Endothelial cell of umbilical vein (primary cell): ENCODE measurements around the gene LDB3. TPM values are rescaled to one million over a fixed set of nuclear protein-coding genes. Genes with fewer than 3 reads are reported as not detected.

Experiments used
- BruUV-seq: library from RNA; stranded (reverse); fragments of 400-500 nt; replicated peaks from 2 replicates; lab custom pipeline; 2021; lab: Mats Ljungman, UMichigan
- CTCF ChIA-PET: fragments of 300-600, 350-600 bp; sonication (Branson Sonifier 250); formaldehyde crosslinking; loops from one replicate; lab custom pipeline; 2021; ENCODE audit warnings: antibody characterized with exemption, inconsistent platforms; lab: Charles Lee
- POLR2A ChIA-PET: fragments of 300-600, 350-600 bp; sonication (Branson Sonifier 250); formaldehyde crosslinking; loops from one replicate; lab custom pipeline; 2021; ENCODE audit warnings: antibody characterized with exemption, inconsistent platforms; lab: Charles Lee
- DNase-seq: peaks from one replicate; pipeline ENCODE4 v3.0.0-alpha.2; 2011; ENCODE audit warnings: low read depth, low spot score
- FAIRE-seq: peaks from 2 replicates; lab custom pipeline; 2011; peaks lifted over from hg19 to GRCh38; lab: Jason Lieb, UNC
- H2AFZ ChIP-seq: 2 replicates; pipeline ENCODE4 v1.6.0; 2012; ENCODE audit warnings: low read depth, low read length, control low read depth, inconsistent platforms
- H3K27ac ChIP-seq: 2 replicates; pipeline ENCODE4 v1.5.1; 2011; ENCODE audit warnings: low read depth, mild to moderate bottlenecking, control low read depth, low read length, moderate library complexity; ENCODE audit not compliant: insufficient read depth
- H3K27me3 ChIP-seq, 2 experiments: 2 replicates each; pipeline versions ENCODE4 v1.6.0 to v1.6.1; 2011; ENCODE audit warnings: low read length in 2 of 2, mixed read lengths in 1 of 2; ENCODE audit not compliant: control insufficient read depth in 2 of 2, insufficient read depth in 2 of 2
- H3K36me3 ChIP-seq, 2 experiments: 2 replicates in 1 of 2; 3 replicates in 1 of 2; pipeline ENCODE4 v1.5.1; 2011; ENCODE audit warnings: low read length in 2 of 2, mild to moderate bottlenecking in 1 of 2, moderate library complexity in 1 of 2; ENCODE audit not compliant: control insufficient read depth in 2 of 2, insufficient read depth in 2 of 2; ENCODE audit errors: extremely low read depth in 1 of 2
- H3K4me1 ChIP-seq: 3 replicates; pipeline ENCODE4 v1.5.1; 2011; ENCODE audit warnings: mild to moderate bottlenecking, low read length; ENCODE audit not compliant: control insufficient read depth, insufficient read depth; ENCODE audit errors: extremely low read depth
- H3K4me2 ChIP-seq: 2 replicates; pipeline ENCODE4 v1.6.1; 2011; ENCODE audit warnings: low read length, control low read depth, mixed read lengths; ENCODE audit not compliant: insufficient read depth
- H3K4me3 ChIP-seq, 3 experiments: fragments of 200-600 bp in 1 of 3; sonication (generic), shearing (Covaris generic) in 1 of 3; replicated peaks in 1 of 3; 2 replicates each; pipeline ENCODE4 v1.5.1; 2011 to 2016; ENCODE audit warnings: control low read depth in 3 of 3, low read length in 3 of 3, mild to moderate bottlenecking in 2 of 3, inconsistent platforms in 1 of 3, low read depth in 1 of 3, moderate library complexity in 1 of 3; ENCODE audit not compliant: insufficient read depth in 1 of 3
- H3K79me2 ChIP-seq: 2 replicates; pipeline ENCODE4 v1.6.0; 2012; ENCODE audit warnings: low read length, inconsistent platforms; ENCODE audit not compliant: control insufficient read depth, insufficient read depth
- H3K9ac ChIP-seq: replicated peaks from 2 replicates; pipeline ENCODE3; 2011; ENCODE audit warnings: low read length, control low read depth; ENCODE audit not compliant: insufficient read depth; ENCODE audit errors: extremely low read depth
- H3K9me1 ChIP-seq: replicated peaks from 3 replicates; pipeline ENCODE4 v1.6.0; 2011; ENCODE audit warnings: mild to moderate bottlenecking, low read length; ENCODE audit not compliant: control insufficient read depth, insufficient read depth; ENCODE audit errors: extremely low read depth
- H3K9me3 ChIP-seq: replicated peaks from 2 replicates; pipeline ENCODE4 v1.5.1; 2012; ENCODE audit warnings: low read length, inconsistent platforms; ENCODE audit not compliant: control insufficient read depth, insufficient read depth
- H4K20me1 ChIP-seq: replicated peaks from 2 replicates; pipeline ENCODE3; 2011; ENCODE audit warnings: mild to moderate bottlenecking, low read length; ENCODE audit not compliant: control insufficient read depth, insufficient read depth; ENCODE audit errors: extremely low read depth
- EZH2 ChIP-seq: IDR thresholded peaks from 2 replicates; pipeline ENCODE4 v1.6.1; 2012; ENCODE audit warnings: borderline replicate concordance, low read depth, mild to moderate bottlenecking, moderate library complexity, low read length, inconsistent platforms; ENCODE audit not compliant: severe bottlenecking
- FOS ChIP-seq: IDR thresholded peaks from 2 replicates; pipeline ENCODE4 v1.6.1; 2011; ENCODE audit warnings: mild to moderate bottlenecking, low read length, moderate library complexity, borderline replicate concordance; ENCODE audit not compliant: insufficient read depth
- GATA2 ChIP-seq: IDR thresholded peaks from 2 replicates; pipeline ENCODE4 v1.7.0; 2011; ENCODE audit warnings: low read depth, mild to moderate bottlenecking, moderate library complexity, mixed read lengths, low read length; ENCODE audit not compliant: insufficient read length, insufficient read depth
- JUN ChIP-seq: IDR thresholded peaks from 2 replicates; pipeline ENCODE4 v1.6.1; 2011; ENCODE audit warnings: borderline replicate concordance, low read depth; ENCODE audit not compliant: insufficient read length, insufficient read depth
- MYC ChIP-seq: IDR thresholded peaks from one replicate; pipeline ENCODE4 v1.6.1; 2011; ENCODE audit warnings: mild to moderate bottlenecking, low read depth, low read length
- POLR2A ChIP-seq: IDR thresholded peaks from 2 replicates; pipeline ENCODE4 v1.6.1; 2012; ENCODE audit warnings: low read depth, mild to moderate bottlenecking, control low read depth, low read length
- POLR2AphosphoS5 ChIP-seq: IDR thresholded peaks from 2 replicates; pipeline ENCODE4 v1.6.1; 2012; ENCODE audit warnings: low read depth, mild to moderate bottlenecking, control low read depth, low read length, moderate library complexity; ENCODE audit not compliant: insufficient read depth
- dilution Hi-C: fragments of 300-500 bp; cut with MboI; formaldehyde crosslinking; loops from one replicate; pipeline ENCODE4 v1.15.0; 2019; ENCODE audit warnings: low sequenced_read_pairs; ENCODE audit not compliant: extremely low pct_ligation_motif_present
- intact Hi-C: fragments of 100-400 bp; cut with micrococcal nuclease; formaldehyde crosslinking; loops from one replicate; pipeline ENCODE4 v1.10.0; 2022
- polyA plus RNA-seq, 4 experiments: library from polyadenylated mRNA; depleted of rRNA in 3 of 4; stranded (reverse) in 3 of 4; unstranded in 1 of 4; fragments of >200 nt; gene quantifications; 2 replicates each; pipeline versions ENCODE4 v1.2.1 to v1.2.3, GENCODE V29; 2011 to 2012; ENCODE audit warnings: missing spikeins in 1 of 4
- total RNA-seq: library from RNA; stranded (reverse); gene quantifications from 2 replicates; pipeline ENCODE4 v1.2.3, GENCODE V29; 2021
- TF ChIP-seq, protein P1 (sequence below): IDR thresholded peaks from 2 replicates; pipeline ENCODE4 v1.6.1; 2011; ENCODE audit not compliant: insufficient read depth, insufficient read length
- TF ChIP-seq, protein P2 (sequence below), 2 donors: IDR thresholded peaks; 1 replicate in 1 of 2; 2 replicates in 1 of 2; pipeline ENCODE4 v1.5.1; 2011; ENCODE audit warnings: low read length in 2 of 2, mild to moderate bottlenecking in 2 of 2, moderate library complexity in 2 of 2, control low read depth in 1 of 2, inconsistent platforms in 1 of 2, low read depth in 1 of 2; ENCODE audit not compliant: insufficient read depth in 1 of 2; ENCODE audit errors: extremely low read depth in 1 of 2

The LDB3 gene
- total and polyA plus RNA-seq, 2 donors (not counting 3 experiments of a cell fraction or from before 2014, with no cell fraction given), result not detected

DNA sequence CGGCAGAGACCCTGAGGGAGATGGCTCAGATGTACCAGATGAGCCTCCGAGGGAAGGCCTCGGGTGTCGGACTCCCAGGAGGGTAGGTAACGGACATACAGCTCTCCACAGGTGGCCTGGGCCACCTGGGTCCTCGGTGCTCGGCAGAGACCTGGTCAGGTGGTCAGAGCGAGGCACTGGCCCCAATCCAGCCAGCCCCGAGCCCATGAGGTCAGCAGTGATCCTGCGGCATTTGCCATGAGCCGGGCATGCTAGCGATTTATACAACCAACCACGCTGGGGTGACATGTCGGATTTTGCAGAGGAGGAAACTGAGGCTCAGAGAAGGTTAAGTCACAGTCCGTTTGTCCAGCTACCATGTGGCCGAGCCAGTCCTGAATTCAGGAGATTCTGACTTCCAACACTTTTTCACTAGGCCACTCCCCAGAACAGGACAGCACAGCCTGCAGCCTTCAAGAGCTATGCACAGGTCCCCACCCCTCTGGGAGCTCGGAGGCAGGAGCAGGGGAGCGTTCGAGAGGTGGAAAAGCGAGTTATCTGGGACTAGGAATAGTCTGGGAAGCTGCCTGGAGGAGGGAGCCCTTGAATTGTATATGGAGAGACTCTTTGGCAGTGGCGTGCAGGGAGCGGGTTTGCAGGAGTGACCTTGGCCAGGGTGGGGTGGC is 13.5 kb downstream of the LDB3 start:
- no peak for FAIRE-seq
- H2AFZ ChIP-seq, result no peak overlapping the region
- POLR2A ChIA-PET, result no interaction called here
- CTCF ChIA-PET, result interaction anchor here (1.2 to 5.8 kb wide), 2 partner anchors 13 to 217 kb away, joined by 3 to 29 read pairs; no protein-coding TSS in a partner anchor
- H3K36me3 ChIP-seq, result no peaks in the 10 kb centered on the region
- no peak overlapping the region for H3K4me2 ChIP-seq
- TF ChIP-seq MYC (no peak), FOS (no peak), POLR2AphosphoS5 (no peak), POLR2A (no peak)
- peaks cover 9 to 14% of the 10 kb centered on the region in 2 experiments for H3K27me3 ChIP-seq
- dilution Hi-C loops, result no loop called here
- H4K20me1 ChIP-seq, result no peaks in the 10 kb centered on the region
- H3K4me3 ChIP-seq, result no peak overlapping the region
- H3K4me1 ChIP-seq, result no peaks in the 10 kb centered on the region
- no TSS peak for BruUV-seq
- no peak overlapping the region for H3K9ac ChIP-seq
- no peak for DNase-seq
- intact Hi-C loops, result no loop called here
- H3K79me2 ChIP-seq, result no peaks in the 10 kb centered on the region
- H3K9me1 ChIP-seq, result no peaks in the 10 kb centered on the region
- no peaks in the 10 kb centered on the region for H3K9me3 ChIP-seq
- H3K27ac ChIP-seq, result no peak overlapping the region

DNA sequence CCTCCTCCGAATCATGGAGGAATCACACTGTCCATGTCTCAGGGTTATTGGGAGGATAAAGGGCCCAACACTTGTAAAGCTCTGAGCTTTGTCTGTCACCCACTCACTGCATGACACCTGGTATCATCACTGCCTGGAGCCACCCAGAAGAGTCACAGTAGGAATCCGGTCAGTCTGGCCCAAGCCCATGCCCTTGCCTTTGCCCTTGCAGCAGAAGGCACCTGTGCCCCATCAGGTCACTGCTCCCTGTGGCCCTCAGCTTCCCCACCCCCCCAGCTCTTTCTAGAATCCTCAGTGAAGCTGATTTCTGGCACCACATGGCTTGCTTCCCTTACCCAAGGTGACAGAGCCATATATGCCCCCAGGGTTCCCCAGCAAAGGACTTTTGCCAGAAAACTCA is 14.4 kb downstream of the LDB3 start:
- Histone ChIP-seq H2AFZ (no peak overlapping the region), H3K9me1 (no peaks in the 10 kb centered on the region), H3K27me3 (peaks cover 9 to 19% of the 10 kb centered on the region in 2 experiments), H3K4me3 (no peak overlapping the region), H3K9me3 (no peaks in the 10 kb centered on the region), H3K79me2 (no peaks in the 10 kb centered on the region), H3K4me2 (no peak overlapping the region), H3K9ac (no peak overlapping the region), H3K36me3 (no peaks in the 10 kb centered on the region), H3K27ac (no peak overlapping the region), H3K4me1 (no peaks in the 10 kb centered on the region), H4K20me1 (no peaks in the 10 kb centered on the region)
- ChIA-PET CTCF (interaction anchor here (5.8 kb wide), 1 partner anchor 12 kb away, joined by 29 read pairs; no protein-coding TSS in a partner anchor), POLR2A (no interaction called here)
- dilution Hi-C loops (no loop called here), intact Hi-C loops (no loop called here)
- TF ChIP-seq FOS (no peak), GATA2 (no peak), EZH2 (no peak), POLR2A (no peak), JUN (no peak), POLR2AphosphoS5 (no peak), MYC (no peak)
- TF ChIP-seq, protein P1, sequence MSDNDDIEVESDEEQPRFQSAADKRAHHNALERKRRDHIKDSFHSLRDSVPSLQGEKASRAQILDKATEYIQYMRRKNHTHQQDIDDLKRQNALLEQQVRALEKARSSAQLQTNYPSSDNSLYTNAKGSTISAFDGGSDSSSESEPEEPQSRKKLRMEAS, result no peak
- TF ChIP-seq, protein P2, sequence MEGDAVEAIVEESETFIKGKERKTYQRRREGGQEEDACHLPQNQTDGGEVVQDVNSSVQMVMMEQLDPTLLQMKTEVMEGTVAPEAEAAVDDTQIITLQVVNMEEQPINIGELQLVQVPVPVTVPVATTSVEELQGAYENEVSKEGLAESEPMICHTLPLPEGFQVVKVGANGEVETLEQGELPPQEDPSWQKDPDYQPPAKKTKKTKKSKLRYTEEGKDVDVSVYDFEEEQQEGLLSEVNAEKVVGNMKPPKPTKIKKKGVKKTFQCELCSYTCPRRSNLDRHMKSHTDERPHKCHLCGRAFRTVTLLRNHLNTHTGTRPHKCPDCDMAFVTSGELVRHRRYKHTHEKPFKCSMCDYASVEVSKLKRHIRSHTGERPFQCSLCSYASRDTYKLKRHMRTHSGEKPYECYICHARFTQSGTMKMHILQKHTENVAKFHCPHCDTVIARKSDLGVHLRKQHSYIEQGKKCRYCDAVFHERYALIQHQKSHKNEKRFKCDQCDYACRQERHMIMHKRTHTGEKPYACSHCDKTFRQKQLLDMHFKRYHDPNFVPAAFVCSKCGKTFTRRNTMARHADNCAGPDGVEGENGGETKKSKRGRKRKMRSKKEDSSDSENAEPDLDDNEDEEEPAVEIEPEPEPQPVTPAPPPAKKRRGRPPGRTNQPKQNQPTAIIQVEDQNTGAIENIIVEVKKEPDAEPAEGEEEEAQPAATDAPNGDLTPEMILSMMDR (IDR thresholded peaks at IDR 0.05; ENCODE audit: extremely low read depth in 1 of 2, insufficient read depth in 1 of 2, low read depth in 1 of 2, low read length in 2 of 2), result no peak
- FAIRE-seq (no peak), DNase-seq (no peak)
- BruUV-seq, result no TSS peak
